HepG2 (cell line): Measurements from ENCODE around the gene CD7. TPM values are rescaled to one million over a fixed set of nuclear protein-coding genes. Genes with fewer than 3 reads are reported as not detected.

Experiments
- BHLHE40 ChIP-seq: IDR thresholded peaks from 2 replicates; pipeline ENCODE4 v1.6.1; 2011; ENCODE audit warnings: low read length, improper control_type of control experiment
- DDIT3 ChIP-seq: sonication (generic); formaldehyde crosslinking; IDR thresholded peaks from 2 replicates; pipeline ENCODE4 v1.4.0; 2020; ENCODE audit warnings: mild to moderate bottlenecking, missing genetic modification reagents
- GFI1 ChIP-seq: sonication (generic); formaldehyde crosslinking; IDR thresholded peaks from 2 replicates; pipeline ENCODE4 v1.5.0; 2020; ENCODE audit warnings: missing genetic modification reagents, mild to moderate bottlenecking, borderline replicate concordance
- POLR2A ChIP-seq, 2 experiments: IDR thresholded peaks; 2 replicates each; pipeline ENCODE4 v1.6.1; 2011; ENCODE audit warnings: low read depth in 2 of 2, low read length in 2 of 2, mild to moderate bottlenecking in 1 of 2, moderate library complexity in 1 of 2; ENCODE audit not compliant: insufficient read depth in 1 of 2
- TAF15 ChIP-seq: fragments of 200-400 bp; formaldehyde crosslinking; IDR thresholded peaks from one replicate; pipeline ENCODE4 v1.6.1; 2018; ENCODE audit warnings: mild to moderate bottlenecking, low read depth, low read length; ENCODE audit not compliant: poor library complexity, severe bottlenecking
- TRIM22 ChIP-seq: fragments of 450-650 bp; IDR thresholded peaks from 2 replicates; pipeline ENCODE4 v1.6.1; 2017
- YEATS4 ChIP-seq: sonication (generic); formaldehyde crosslinking; IDR thresholded peaks from 2 replicates; pipeline ENCODE4 v1.4.0; 2020; ENCODE audit warnings: missing genetic modification reagents, borderline replicate concordance
- ZNF569 ChIP-seq: sonication (generic); formaldehyde crosslinking; IDR thresholded peaks from 2 replicates; pipeline ENCODE4 v1.5.0; 2020; ENCODE audit warnings: mild to moderate bottlenecking, missing genetic modification reagents, moderate library complexity, borderline replicate concordance
- ZNF747 ChIP-seq: sonication (generic); formaldehyde crosslinking; IDR thresholded peaks from 2 replicates; pipeline ENCODE4 v1.8.1; 2023; ENCODE audit warnings: missing genetic modification reagents, mild to moderate bottlenecking, borderline replicate concordance
- polyA plus RNA-seq, 8 experiments: library from polyadenylated mRNA; depleted of rRNA in 3 of 8; stranded (reverse) in 7 of 8; unstranded in 1 of 8; fragments of >200 nt; fragmentation: Illumina TruSeq in 4 of 8; extraction: Trizol in 4 of 8; gene quantifications; 2 replicates each; pipeline versions ENCODE4 v1.2.1 to v1.2.3, GENCODE V29; 2011 to 2016; ENCODE audit warnings: low read depth in 4 of 8, missing spikeins in 1 of 8, mixed read lengths in 1 of 8; ENCODE audit not compliant: insufficient read depth in 1 of 8
- total RNA-seq, 5 experiments: library from RNA; depleted of rRNA; stranded (reverse); fragments of >200 nt; fragmentation: Illumina TruSeq; extraction: Trizol; gene quantifications; 2 replicates each; pipeline ENCODE4 v1.2.3, GENCODE V29; 2016; ENCODE audit warnings: low read depth in 1 of 5
- TF ChIP-seq, protein P1 (sequence below): sonication (generic); formaldehyde crosslinking; IDR thresholded peaks from 2 replicates; pipeline ENCODE4 v1.4.0; 2020; ENCODE audit warnings: missing genetic modification reagents, borderline replicate concordance
- TF ChIP-seq, protein P2 (sequence below): IDR thresholded peaks from 2 replicates; pipeline ENCODE4 v1.6.1; 2012; ENCODE audit warnings: inconsistent platforms
- TF ChIP-seq, protein P3 (sequence below): sonication (generic); formaldehyde crosslinking; IDR thresholded peaks from 2 replicates; pipeline ENCODE4 v1.4.0; 2020; ENCODE audit warnings: mild to moderate bottlenecking, missing genetic modification reagents
- TF ChIP-seq, protein P4 (sequence below): sonication (generic); formaldehyde crosslinking; IDR thresholded peaks from 2 replicates; pipeline ENCODE4 v1.4.0; 2020; ENCODE audit warnings: low read depth, missing genetic modification reagents

CD7 gene
- total and polyA plus RNA-seq, 2 of the 13 experiments (the other 11 are each of a cell fraction or from before 2014, with no cell fraction given) = 67.6 to 76.4 TPM

GRCh38 chr17:82330322-82331239 lies 13.2 kb upstream of the CD7 start (continued):
- TF ChIP-seq, protein P1, sequence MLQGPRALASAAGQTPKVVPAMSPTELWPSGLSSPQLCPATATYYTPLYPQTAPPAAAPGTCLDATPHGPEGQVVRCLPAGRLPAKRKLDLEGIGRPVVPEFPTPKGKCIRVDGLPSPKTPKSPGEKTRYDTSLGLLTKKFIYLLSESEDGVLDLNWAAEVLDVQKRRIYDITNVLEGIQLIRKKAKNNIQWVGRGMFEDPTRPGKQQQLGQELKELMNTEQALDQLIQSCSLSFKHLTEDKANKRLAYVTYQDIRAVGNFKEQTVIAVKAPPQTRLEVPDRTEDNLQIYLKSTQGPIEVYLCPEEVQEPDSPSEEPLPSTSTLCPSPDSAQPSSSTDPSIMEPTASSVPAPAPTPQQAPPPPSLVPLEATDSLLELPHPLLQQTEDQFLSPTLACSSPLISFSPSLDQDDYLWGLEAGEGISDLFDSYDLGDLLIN = peak; percentile 54; the same call in 1 of the 2 replicates
- TF ChIP-seq POLR2A (IDR thresholded peaks at IDR 0.05; ENCODE audit: insufficient read depth in 1 of 2, low read depth in 2 of 2, low read length in 2 of 2) (peak in 1 of 2 experiments; percentile 47; a peak in 1 of 4 replicates), DDIT3 (CRISPR knock-in tag) (no peak), ZNF569 (CRISPR knock-in tag) (0 out of 2 replicates have a peak, but pooled peaks have one; percentile 60), YEATS4 (CRISPR knock-in tag) (no peak), GFI1 (0 out of 2 replicates have a peak, but pooled peaks have one; percentile 52), TAF15 (no peak), ZNF747 (CRISPR knock-in tag) (peak; percentile 62; the same call in 1 of the 2 replicates), BHLHE40 (peak; percentile 87), TRIM22 (no peak)
- TF ChIP-seq, protein P2, sequence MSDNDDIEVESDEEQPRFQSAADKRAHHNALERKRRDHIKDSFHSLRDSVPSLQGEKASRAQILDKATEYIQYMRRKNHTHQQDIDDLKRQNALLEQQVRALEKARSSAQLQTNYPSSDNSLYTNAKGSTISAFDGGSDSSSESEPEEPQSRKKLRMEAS = peak; percentile 37; the same call in 1 of the 2 replicates
- TF ChIP-seq, protein P3, sequence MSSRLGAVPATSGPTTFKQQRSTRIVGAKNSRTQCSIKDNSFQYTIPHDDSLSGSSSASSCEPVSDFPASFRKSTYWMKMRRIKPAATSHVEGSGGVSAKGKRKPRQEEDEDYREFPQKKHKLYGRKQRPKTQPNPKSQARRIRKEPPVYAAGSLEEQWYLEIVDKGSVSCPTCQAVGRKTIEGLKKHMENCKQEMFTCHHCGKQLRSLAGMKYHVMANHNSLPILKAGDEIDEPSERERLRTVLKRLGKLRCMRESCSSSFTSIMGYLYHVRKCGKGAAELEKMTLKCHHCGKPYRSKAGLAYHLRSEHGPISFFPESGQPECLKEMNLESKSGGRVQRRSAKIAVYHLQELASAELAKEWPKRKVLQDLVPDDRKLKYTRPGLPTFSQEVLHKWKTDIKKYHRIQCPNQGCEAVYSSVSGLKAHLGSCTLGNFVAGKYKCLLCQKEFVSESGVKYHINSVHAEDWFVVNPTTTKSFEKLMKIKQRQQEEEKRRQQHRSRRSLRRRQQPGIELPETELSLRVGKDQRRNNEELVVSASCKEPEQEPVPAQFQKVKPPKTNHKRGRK (CRISPR knock-in tag) = no peak; the same call in 1 of the 2 replicates
- TF ChIP-seq, protein P4, sequence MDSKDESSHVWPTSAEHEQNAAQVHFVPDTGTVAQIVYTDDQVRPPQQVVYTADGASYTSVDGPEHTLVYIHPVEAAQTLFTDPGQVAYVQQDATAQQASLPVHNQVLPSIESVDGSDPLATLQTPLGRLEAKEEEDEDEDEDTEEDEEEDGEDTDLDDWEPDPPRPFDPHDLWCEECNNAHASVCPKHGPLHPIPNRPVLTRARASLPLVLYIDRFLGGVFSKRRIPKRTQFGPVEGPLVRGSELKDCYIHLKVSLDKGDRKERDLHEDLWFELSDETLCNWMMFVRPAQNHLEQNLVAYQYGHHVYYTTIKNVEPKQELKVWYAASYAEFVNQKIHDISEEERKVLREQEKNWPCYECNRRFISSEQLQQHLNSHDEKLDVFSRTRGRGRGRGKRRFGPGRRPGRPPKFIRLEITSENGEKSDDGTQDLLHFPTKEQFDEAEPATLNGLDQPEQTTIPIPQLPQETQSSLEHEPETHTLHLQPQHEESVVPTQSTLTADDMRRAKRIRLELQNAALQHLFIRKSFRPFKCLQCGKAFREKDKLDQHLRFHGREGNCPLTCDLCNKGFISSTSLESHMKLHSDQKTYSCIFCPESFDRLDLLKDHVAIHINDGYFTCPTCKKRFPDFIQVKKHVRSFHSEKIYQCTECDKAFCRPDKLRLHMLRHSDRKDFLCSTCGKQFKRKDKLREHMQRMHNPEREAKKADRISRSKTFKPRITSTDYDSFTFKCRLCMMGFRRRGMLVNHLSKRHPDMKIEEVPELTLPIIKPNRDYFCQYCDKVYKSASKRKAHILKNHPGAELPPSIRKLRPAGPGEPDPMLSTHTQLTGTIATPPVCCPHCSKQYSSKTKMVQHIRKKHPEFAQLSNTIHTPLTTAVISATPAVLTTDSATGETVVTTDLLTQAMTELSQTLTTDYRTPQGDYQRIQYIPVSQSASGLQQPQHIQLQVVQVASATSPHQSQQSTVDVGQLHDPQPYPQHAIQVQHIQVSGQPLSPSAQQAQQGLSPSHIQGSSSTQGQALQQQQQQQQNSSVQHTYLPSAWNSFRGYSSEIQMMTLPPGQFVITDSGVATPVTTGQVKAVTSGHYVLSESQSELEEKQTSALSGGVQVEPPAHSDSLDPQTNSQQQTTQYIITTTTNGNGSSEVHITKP (CRISPR knock-in tag) = 0 out of 2 replicates have a peak, but pooled peaks have one; percentile 30
